ENCODE data around the gene CIB4.

Gene CIB4

DNA sequence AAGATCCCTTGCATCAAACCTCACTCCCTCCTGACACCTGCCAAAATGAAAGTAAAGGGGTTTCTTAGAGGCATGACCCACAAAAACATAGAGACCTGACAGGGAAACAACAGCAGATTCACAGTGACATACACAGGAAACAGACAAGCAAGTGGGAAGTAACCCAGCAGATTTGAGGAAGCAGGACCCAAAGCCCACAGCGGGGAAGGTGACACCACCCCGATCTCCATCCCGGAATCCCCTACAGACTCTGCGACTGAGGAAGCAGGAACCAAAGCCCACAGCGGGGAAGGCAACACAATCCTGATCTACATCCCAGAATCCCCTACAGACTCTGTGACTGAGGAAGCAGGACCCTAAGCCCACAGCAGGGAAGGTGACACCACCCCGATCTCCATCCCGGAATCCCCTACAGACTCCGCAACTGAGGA, 21.6 kb downstream of the CIB4 start:
- DNase-seq: no peak

DNA sequence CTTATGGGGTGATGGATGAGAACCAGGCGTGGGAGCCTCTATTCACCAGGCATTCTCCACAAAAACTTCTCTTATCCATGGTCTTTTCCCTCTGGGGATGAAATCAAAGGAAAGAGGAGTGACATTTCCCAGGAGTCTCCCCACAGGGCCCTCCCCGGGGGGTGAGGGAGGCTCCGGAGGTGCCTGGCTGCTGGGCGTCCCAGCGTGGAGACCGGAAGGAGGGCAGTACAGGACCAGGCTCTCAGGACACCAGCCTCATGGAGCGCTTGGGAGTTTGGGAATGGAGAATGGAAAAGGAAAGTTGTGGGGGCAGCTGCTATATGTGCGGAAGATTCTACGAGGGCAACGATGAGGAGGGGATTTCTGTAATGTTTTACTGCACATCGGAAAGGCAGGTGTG, 22.1 kb downstream of the CIB4 start:
- no peak for DNase-seq

DNA sequence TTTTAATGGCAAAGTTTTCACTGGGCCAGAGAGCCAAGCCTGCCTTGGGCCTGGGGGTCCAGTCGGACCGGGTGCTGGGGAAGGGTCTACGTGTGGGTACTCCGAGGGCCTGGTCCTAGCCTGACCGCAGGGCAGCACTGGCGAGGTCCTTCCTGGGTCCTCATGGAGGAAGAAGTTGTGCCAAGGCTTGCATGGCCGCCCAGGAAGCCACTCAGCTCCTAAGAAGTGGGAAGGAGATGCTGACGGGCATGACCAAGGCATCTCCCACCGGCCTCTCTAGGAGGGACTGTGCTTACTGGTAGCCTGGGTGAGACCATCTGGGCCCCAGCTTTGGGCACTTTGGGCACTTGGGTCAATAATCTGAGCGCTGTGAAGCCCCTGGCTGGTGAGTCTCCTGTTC, 22.6 kb downstream of the CIB4 start:
- no peak for DNase-seq

DNA sequence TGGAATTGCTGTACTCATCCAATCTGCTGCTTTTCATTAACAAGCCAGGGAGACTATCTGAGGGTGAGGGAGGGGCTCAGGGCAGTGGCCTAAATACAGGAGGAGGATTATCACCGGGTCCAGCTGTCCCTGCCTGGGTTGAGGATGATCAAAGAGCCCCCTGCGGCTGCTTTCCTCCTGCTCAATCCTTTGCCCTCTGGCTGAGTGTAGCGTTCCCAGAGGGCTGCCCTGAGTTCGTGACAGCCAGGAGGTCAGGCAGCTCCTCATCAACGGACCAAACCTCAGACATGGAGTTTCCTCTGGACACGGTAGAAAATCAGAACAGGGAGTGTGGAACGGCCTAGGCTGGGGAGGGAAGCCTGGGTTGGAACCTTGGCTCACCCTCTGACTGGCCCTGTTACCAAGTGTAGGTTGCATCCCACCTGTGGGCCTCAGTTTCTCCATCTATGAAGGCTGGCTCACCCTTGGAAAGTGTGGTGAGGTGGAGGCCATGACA, 23.5 kb downstream of the CIB4 start:
- no peak for DNase-seq

DNA sequence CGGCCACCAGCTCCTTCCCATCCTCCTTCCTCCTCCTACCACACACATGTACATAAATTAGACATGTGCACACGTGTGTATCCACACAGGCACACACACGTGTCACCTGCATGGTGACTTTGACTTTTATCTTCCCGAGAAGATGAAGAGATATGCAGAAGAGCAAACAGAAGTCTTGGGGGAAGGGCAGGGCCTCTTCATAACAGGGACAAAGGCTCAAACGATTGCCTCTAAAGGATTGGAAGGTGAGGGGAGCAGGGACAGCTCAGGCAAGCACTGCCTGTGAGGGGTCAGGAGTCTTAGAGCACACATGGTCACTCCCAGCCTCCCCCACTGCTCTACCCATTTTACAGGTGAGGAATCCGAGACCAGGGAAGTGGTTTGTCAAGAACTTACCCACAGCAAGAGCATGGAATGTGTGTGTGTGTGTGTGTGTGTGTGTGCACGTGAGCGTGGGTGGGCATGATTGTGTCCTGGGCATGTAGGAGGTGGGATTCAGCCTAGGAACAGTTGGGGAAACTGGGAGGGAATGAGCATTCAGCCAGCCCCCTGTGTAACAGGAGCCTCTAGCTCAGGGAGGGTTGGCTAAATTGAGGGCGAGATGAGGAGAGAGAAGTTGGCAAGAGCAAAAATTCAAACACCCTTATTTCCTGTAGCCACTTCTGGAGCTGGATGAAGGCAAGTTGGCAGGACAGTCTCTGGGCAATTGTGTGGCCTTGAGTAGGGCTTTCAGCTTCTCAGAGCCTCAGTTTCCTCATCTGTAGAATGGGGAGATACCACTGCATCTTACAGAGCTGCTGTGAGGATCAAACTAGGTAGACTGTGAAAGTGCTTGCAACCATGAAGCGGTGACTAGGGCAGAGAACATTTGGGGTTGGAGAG, 24.2 kb downstream of the CIB4 start:
- DNase-seq: no peak

DNA sequence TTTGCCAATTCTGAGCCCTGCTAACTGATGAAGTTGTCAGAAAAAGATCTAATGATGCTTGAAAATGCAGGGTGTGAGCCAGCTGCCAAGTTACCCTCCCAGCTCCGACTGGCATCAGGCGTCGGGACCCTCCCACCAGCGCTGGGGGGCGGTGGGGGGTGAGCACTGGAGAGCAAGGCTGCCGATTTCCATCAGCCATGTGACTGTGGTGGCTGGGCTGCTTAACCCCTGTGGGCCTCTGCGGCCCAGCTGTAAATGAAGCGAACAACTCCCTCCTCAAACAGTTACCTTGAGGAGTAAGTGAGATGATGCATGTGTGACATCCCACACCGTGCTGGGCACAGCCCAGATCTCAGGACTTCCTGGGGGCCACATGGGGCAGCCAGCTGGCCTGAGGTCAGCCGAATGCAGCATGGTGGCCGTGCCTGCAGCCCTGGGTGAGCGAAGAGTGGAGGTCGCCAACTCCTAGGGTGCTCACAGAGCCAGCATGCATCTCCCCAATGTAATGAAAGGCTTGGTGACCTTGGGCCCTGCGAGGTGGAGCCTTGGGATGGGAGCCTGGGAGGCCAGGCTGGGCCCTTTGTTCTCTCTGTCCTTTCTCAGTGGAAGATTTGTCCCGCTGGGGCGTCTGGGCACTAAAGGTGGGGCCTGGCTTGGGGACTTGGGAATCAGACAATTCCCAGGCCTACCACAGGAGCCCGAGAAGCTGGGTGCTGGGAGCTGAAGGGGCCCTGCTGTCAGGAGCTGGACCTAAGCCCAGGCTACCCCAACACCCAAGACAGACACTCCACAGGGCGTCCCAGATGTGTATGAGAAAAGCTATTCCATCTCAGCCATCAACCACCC, 25.1 kb downstream of the CIB4 start:
- DNase-seq: no peak

DNA sequence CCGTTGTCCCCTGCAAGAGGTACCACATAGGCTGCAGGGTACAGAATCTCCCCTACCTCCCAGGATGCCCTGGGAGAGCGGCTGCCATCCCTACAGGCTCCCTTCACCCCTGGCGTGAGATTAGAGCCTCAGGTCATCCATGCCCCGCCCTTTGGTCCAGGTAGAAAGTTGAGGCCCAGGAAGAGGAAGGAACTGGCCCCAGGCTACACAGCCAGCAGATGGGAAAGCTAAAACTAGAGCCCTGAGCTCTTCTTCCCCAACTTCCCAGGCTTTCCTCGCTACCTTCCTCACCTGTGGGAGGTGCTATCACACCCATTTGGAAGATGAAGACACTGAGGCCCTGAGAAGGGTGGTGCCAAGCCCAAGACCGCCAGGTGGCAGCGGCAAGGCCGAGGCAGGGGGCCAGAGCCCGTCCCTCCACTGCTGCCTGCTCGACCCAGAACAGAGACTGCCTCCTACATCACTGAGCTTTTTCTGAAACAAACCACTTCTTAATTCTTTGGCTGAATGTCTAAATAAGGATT, 25.8 kb downstream of the CIB4 start:
- no peak for DNase-seq

DNA sequence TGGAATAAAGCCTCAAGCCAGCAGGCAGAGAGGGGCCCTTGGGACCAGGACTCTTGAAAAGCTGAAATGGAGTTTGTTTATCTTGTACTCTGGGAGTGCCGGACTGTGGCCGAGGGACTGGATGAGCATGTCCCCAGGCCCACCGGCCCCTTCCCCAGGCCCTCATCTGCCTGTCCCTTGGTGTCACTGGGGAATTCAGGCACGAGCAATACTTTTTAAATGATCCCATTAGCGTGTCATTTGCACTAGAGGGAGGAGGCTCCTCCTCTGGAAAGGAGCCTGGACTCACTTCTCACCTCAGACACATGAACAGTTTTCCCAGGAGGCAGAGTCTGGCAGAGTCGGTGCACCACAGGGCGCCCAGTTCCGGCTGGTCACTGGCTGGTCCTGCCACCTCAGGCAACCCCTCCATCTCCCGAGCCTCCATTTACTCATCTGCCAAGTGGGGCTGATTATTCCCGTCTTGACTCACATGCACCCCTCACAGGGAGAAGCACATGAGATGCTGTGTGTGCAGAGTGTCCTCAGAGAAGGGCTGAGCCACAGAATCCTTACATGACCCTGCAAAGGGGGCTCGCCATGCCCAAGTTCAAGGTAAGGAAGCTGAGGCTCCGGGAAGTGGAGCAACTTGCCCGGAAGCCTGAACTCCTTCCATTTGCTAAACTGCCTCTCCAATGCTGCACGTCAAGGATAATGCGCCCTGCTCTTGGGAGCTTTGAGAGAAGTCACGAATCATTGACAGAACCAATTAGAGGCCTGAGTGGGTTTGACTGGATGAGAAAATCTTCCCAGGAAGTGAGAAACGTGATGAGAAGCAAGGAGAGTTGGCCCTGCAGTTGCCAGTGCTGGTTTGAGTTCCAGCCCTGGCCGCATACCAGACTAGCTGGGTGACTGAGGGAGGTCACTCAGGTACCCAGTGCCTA, 26.7 kb downstream of the CIB4 start:
- no peak for DNase-seq

DNA sequence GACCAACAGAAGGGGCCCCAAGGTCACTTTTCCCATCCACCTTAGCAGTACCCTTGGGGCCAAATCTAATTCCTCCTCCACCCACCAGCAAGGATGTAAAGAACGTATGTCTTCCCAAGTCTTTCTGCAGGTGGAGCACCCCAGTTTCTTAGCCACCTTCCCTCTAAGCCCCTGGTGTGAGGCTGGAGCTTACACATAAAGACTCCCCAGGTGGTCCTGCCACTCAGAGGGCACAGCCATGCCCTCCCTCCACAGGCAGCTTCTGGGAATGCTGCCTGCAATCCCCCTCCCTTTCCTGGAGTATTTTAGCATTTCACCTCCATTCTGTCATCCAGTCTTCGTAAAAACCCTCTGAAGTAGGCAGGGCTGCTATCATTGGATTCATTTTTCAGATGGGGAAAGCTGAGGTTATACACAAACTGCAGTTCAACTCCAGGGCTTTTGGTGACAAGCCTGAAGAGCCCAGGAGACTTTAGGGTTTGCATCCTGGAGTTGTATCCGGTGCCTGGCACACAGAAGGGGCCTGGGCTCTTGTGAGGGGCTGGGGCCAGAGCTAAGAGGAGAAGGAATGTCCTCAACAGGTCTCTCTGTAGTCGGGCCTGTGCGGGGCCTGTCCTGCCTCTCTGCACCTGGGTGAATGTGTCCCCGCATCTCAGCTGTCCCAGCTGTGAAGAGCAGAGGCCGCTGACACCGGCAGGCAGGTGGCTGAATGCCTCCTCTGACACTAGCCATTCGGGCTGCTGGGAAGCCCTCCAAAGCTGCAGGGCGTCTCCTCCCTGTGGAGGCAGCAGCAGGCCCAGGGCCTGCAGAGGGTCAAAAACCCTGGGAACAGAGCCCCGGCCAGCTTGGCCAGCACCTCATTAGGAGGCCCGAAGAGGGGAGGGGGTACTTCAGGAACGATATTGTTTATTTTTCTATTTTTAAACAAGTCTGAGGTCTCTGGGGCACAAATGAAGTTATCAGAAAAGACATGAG, 27.6 kb downstream of the CIB4 start:
- DNase-seq: no peak

DNA sequence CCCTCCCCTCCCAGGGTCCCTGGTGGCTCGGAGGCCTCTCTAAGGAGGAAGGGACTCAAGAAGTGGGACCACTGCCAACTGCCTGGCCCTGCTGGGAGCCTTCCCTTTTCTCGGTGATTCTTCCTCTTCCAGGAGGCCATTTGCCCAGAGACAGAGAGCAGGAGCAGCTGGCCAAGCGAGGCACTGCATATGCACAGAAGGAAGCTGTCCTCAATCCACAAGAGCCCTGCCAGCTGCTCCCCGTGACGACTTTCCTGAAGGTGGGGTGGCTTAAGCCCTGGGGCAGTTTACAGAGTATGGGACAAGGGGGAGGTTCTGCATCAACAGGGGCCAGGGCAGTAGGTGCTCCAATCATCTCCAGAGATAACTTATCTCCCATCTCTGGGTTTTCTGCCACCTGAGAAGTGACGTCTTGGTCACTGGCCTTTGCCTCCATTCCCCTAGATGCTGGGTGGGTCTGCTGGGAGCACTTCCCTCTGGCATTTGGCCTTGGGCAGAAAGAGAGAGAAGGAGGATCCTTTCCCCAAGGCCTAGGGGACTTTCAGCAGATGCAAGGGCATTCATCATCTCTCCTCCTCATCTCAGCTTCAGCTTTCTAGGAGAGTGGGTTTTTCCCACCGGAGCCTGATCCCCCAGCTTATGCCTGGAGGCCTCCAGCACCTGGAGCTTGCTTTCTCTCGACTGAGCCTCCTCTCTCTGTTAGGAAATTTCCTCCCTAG, 28.5 kb downstream of the CIB4 start:
- no peak for DNase-seq

DNA sequence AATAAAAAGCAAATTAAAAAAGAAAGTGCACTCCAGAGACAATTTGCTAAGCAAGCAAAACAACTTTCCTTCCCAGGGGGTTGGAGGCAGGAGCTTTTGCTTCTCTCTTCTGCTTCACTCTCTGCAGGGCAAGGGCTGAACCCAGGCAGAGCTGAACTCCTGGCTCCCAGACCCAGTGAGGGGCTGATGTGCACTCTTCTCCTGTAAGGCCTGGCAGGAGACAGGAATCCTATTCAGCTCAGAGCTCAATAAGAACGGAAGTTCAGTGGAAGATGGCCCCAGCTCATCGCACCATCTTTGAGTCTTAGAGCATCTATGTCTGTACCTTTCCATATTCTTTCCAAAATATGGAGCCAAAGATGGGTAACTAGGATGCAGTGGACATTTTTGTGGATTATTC, 29.1 kb downstream of the CIB4 start:
- no peak for DNase-seq

DNA sequence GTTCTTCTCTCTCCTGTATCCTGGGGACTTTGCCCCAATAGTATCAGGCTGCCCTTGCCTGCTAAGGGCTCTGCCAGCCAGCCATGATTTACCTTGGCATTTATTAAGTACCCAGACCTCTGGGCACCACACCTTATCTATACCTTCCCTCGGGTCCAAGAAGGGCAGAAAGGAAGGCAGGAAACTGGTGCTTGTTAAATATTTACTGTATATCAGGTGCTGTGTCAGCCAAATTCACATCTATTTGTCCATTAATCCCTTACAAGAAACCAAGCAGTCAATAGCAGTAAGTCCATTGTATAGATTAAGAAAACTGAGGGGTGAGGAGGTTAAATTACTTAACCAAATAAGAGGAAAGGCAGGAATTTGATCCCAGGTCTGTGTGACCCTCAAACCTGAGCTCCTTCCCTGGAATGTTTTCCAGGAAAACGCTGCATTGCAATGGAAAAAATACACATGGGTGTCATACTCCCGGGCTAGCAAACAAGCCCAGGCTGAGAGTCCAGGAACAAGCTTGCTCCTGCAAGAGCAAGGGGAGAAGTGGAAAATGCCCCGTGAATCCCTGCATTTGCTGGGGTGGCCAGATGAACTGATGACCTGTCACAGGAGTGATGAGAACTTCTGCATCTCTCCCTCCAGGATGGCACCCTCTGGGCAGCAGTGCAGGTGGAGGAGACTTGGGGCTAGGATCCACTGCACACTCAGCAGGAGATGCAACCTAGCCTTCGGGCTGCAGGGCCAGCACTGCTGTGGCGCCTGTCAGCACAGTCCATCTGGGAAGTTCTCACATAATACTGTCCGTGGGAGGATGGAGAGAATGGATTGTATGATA, 30.4 kb downstream of the CIB4 start:
- no peak for DNase-seq

DNA sequence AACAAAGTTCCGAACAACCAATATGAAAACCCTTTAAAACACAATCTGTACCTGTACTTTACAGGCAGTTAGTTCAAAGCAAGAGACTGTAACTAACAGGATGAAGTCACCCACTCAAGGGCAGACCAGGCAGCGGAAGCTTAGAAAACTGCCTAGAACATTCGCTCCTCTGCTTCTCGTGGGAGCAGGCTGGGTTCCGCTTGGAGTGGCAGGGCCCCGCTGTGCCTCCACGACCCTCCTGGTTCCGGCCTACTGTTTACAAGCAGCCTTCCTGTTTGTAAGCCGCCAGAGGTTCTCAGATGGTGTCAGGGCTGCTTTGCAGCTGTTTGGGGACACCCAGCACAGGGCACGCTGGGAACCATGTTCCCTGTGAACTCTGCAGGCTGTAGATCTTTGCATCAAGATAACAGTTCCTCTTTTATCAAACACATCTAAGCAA, 31.3 kb downstream of the CIB4 start:
- no peak for DNase-seq

DNA sequence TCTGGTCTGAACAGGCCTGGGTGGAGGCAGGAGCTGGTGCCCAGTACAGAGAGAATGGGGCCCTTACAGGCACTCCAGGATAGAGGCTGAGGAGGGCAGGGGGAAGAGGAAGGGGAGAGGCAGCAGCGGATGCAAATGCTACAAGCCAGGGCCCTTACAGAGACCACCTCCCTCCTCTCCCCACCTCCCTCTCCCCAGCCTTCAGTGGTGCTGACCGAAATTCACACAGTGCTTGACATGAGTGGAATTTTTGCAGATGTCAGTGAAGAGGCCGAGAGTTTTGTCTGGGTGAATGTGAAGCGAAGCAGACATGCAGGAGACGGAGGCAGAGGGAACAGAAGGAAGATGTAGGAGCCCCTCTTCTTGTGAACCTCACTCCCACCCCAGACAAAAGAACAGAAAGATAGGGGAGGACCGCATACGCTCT, 31.9 kb downstream of the CIB4 start:
- DNase-seq: no peak

DNA sequence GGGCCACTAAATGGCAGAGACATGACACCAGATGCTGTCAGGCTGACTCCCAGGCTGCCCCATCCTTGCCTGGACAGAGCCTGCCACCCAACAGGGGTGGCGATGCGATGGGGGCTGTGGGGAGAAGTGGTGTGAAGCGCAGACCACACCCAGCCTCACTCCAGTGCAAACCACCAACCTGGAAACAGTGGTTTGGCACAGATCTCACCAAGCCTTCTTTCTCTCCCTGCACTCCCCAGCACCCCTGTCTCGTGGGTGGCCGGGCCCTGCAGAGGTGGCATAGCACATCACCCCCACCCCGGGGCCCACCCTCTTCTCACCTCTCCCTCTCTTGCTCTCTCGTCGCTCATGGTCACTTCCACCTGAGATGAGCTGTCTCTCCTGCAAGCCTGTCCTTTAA, 32.6 kb downstream of the CIB4 start:
- DNase-seq: no peak

DNA sequence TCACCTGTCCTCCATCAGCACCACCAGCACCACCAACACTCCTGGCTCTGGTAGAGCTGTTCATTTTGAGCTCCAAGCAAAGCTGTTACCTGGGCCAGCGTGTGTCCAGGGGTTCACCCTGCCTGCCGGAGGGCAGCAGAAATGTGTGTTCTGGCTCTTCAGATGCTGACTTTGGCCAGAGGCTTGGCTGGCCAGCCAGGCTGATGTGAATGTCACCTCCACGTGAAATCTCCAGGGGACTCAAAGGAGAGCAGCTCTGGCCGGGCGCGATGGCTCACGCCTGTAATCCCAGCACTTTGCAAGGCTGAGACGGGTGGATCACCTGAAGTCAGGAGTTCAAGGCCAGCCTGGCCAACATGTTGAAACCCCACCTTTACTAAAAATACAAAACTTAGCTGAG, 33.5 kb downstream of the CIB4 start:
- DNase-seq: no peak

DNA sequence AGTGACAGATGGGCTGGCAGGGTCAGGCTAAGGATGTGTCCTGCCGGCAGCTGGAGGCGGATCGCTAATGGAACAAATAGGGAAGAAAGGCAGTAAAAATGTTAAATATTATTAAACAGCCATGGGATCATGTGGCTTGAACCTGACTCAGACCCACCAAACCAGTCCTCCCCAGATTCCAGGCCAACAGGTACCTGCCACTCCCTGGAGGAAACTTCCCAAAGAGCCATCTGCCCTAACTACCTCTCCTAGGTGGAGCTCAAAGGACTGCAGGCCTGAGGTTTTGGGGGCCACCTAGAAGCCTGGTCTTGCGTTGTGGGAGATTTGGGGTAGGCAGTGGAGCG, 34.3 kb downstream of the CIB4 start:
- DNase-seq: no peak

DNA sequence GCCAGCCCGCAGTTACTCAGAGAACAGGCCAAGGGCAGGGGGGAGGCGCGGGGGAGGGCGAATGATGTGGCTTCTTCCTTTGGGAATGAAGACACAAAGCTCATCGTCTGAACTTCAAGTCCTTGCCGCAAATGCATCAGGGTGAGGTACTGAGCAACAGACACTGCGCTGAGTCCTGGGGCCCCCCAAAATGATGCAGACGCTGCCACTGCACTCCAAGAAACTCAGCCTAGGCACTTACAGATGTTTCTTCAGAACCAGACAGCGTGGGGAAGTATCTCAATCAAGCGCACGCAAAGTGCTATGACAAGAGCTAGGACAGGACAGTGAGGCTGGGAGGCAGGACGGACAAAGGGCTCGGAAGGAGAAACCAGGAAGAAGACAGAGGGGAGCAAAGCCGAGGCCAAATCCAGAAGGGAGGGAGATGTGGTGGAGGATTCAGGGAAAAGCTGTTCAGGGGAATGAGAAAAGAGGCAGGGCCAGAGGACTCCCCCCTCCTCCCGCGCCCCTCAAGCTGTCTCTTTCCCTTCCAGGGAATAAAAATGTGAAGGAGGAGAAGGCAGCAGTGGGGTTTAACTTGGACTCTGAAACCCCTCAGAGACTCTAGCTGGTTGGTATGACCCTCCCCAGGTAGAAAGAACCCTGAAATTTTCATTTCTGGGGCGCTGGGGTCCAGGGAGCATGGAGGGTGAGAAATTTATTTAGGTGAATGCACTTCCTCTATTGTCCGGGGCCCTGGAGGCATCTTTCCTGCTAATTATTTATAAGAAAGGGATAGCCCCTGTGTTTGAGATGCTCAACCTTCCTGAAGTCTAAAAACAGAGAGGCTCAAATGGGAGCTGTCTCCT, 34.9 kb downstream of the CIB4 start:
- no peak for DNase-seq
